HG02970 (cell line): ENCODE data around the gene WDR86.
A peak's percentile ranks its signal among the peaks of the same experiment; 100 is the strongest.

Experiments used
- ATAC-seq: cut with Tn5 transposase; IDR thresholded peaks from one replicate; pipeline ENCODE4 v1.9.1; 2021; ENCODE audit warnings: mild to moderate bottlenecking, moderate library complexity, moderate number of reproducible peaks; ENCODE audit not compliant: unreplicated experiment, low FRiP score

WDR86 gene

GRCh38 chr7:151381348-151382078 is 28.3 kb downstream of the WDR86 start:
- ATAC-seq, result no peak

GRCh38 chr7:151381098-151381347 is 28.8 kb downstream of the WDR86 start:
- ATAC-seq, result no peak

- ATAC-seq, result no peak
These were observed 29.4 kb downstream of the WDR86 start for GRCh38 chr7:151380199-151381097.

- ATAC-seq, result no peak
These were observed 30.2 kb downstream of the WDR86 start for GRCh38 chr7:151379534-151380198.

GRCh38 chr7:151379193-151379520 is 30.7 kb downstream of the WDR86 start:
- ATAC-seq, result no peak

- no peak for ATAC-seq
These were observed 31.2 kb downstream of the WDR86 start for GRCh38 chr7:151378496-151379192.

GRCh38 chr7:151378011-151378410 is 31.8 kb downstream of the WDR86 start:
- ATAC-seq, result no peak

- no peak for ATAC-seq
These were observed 32.4 kb downstream of the WDR86 start for GRCh38 chr7:151377406-151377805.

- no peak for ATAC-seq
These were observed 33.5 kb downstream of the WDR86 start for GRCh38 chr7:151376218-151376902.

GRCh38 chr7:151375530-151376217 is 34.2 kb downstream of the WDR86 start:
- ATAC-seq, result no peak

- ATAC-seq, result no peak
These were observed 35.1 kb downstream of the WDR86 start for GRCh38 chr7:151374726-151375125.

- ATAC-seq, result no peak
These were observed 35.7 kb downstream of the WDR86 start for GRCh38 chr7:151374139-151374538.

- no peak for ATAC-seq
These were observed 36.2 kb downstream of the WDR86 start for GRCh38 chr7:151373599-151373998.

GRCh38 chr7:151372612-151373265 is 37.1 kb downstream of the WDR86 start:
- no peak for ATAC-seq

- ATAC-seq, result no peak
These were observed 38.6 kb downstream of the WDR86 start for GRCh38 chr7:151371266-151371665.

- ATAC-seq, result peak; percentile 78
These were observed 41.7 kb downstream of the WDR86 start for GRCh38 chr7:151368136-151368571.

GRCh38 chr7:151367284-151367683 is 42.6 kb downstream of the WDR86 start:
- no peak for ATAC-seq

GRCh38 chr7:151366880-151367222 is 43.0 kb downstream of the WDR86 start:
- ATAC-seq, result no peak

- ATAC-seq, result no peak
These were observed 43.5 kb downstream of the WDR86 start for GRCh38 chr7:151366166-151366879.
